Ecto neural progenitor cell (in vitro differentiated cells): ENCODE measurements around the gene SYT17.

Source experiments
- DNase-seq: peaks from one replicate; pipeline ENCODE4 v3.0.0-alpha.2; 2018; ENCODE audit warnings: low spot score

The SYT17 gene

GRCh38 chr16:19264123-19264673, 96.2 kb downstream of the SYT17 start:
- DNase-seq: no peak

GRCh38 chr16:19265380-19265930, 97.4 kb downstream of the SYT17 start:
- DNase-seq: no peak

DNA sequence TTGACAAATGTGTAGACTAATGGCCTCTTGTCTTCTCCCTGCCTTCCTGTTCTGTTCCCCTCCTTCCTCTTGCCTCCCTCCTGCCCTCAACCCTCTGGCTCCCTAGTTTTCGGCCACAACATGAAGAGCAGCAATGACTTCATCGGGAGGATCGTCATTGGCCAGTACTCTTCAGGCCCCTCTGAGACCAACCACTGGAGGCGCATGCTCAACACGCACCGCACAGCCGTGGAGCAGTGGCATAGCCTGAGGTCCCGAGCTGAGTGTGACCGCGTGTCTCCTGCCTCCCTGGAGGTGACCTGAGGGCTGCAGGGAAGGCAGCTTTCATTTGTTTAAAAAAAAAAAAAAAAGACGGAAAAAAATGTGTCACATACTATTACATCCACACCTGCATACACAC, 98.7 kb downstream of the SYT17 start:
- no peak for DNase-seq

DNA sequence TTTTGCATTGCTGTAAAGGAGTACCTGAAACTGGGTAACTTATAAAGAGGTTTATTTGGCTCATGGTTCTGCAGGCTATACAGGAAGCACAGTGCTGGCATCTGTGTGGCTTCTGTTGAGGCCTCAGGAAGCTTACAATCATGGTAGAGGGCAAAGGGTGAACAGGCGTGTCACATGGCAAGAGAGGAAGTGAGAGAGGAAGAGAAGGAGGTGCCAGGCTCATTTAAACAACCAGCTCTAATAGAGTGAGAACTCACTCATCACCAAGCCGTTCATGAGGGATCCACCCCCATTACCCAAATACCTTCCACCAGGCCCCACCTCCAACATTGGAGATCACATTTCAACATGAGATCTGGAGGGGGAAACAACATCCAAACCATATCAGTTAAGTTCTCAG, 101.1 kb downstream of the SYT17 start:
- no peak for DNase-seq

GRCh38 chr16:19274165-19274797, 106.2 kb downstream of the SYT17 start:
- DNase-seq: no peak

- no peak for DNase-seq
These were observed 110.4 kb downstream of the SYT17 start for GRCh38 chr16:19278403-19278802.

DNA sequence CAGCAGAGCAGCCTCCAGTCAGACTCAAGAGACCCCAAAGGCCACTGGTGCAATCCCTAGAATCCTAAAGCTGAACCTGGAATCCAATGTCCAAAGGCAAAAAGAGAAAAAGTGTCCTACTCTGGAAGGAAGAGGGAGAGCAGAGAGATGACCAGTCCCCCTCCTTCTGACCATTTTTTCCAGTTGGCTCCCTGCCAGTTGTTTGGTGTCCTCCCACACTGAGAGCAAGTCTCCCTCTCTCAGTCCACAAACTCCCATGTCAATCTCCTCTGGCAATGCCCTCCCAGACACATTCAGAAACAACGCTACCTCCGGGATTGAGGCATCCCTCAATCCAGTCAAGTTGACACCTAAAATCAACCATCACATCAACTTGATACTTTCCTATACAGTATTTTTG, 113.2 kb downstream of the SYT17 start:
- DNase-seq: no peak

DNA sequence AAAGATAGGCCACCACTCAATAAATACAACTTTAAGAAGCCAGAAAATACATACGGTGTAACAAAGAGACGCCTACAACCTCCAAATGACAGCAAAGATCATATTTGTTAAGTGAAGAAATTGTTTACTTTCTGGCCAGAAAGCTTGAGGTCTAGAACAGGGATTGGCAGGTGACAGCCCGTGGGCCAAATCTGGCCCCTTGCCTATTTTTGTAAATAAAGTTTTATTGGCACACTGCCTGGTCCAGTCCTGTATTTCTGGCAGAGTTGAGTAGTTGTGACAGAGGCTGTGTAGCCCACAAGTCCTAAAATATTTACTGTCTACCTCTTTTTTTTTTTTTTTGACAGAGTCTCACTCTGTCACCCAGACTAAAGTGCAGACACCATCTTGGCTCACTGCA, 114.1 kb downstream of the SYT17 start:
- no peak for DNase-seq

DNA sequence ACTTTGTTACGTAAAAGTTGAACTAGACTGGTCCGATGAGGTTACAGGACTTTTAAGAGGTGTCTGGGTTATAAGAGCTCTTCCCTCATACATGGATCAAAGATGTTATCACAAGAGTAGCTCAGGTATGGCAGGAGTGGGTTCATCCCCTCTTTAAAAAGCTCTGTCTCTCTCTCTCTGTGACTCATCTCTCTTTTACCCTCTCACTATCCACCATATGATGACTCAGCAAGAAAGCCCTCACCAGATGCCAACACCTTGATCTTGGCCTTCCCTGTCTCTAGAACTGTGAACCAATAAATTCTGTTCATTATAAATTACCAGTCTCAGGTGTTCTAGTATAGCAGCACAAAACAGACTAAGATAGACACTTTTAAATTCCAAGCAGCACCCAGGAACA, 115.6 kb downstream of the SYT17 start:
- no peak for DNase-seq

- DNase-seq: no peak
These were observed 116.2 kb downstream of the SYT17 start for GRCh38 chr16:19284207-19284606.

DNA sequence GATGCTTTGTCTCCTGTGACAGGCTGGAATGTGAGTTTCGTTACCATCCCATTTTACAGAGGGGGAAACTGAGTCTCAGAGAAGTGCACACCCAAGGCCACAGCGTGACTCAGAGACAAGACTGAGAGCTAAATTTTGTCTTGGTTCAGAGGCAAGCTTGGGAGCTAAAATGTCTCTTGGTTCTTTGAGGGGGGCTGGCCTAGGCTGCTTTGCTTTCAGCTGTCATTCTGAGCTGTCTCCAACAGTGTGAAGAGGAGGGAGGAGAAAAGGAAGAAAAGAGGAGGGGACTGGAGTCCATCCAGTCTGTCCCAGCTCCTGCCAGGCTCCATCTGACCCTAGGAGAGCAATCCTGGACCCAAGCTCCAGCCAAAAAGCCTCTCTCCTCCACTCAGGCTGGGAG, 117.4 kb downstream of the SYT17 start, which contains the start of gene CLEC19A:
CLEC19A (plus strand) TSS at position 301 of the 400 bp plus-strand sequence. CDS start 121 bp downstream, outside the sequence.
- no peak for DNase-seq

GRCh38 chr16:19286827-19287226, 118.8 kb downstream of the SYT17 start:
- DNase-seq: no peak

DNA sequence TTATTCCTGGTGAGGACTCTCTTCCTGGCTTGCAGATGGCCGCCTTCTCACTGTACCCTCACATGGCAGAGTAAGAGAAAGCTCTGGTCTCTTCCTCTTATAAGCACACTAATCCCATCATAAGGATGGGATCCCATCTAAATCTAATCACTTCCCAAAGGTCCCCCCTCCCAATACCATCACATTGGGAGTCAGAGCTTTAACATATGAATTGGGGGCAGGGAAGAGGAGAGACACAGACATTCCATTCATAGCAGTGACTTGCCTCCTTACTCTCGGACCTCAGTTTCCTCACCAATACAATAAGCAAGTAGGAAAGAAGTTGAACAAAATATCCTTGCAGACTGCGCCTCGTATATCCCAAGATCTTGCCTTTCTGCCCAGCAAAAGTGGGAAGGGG, 119.2 kb downstream of the SYT17 start:
- DNase-seq: no peak

DNA sequence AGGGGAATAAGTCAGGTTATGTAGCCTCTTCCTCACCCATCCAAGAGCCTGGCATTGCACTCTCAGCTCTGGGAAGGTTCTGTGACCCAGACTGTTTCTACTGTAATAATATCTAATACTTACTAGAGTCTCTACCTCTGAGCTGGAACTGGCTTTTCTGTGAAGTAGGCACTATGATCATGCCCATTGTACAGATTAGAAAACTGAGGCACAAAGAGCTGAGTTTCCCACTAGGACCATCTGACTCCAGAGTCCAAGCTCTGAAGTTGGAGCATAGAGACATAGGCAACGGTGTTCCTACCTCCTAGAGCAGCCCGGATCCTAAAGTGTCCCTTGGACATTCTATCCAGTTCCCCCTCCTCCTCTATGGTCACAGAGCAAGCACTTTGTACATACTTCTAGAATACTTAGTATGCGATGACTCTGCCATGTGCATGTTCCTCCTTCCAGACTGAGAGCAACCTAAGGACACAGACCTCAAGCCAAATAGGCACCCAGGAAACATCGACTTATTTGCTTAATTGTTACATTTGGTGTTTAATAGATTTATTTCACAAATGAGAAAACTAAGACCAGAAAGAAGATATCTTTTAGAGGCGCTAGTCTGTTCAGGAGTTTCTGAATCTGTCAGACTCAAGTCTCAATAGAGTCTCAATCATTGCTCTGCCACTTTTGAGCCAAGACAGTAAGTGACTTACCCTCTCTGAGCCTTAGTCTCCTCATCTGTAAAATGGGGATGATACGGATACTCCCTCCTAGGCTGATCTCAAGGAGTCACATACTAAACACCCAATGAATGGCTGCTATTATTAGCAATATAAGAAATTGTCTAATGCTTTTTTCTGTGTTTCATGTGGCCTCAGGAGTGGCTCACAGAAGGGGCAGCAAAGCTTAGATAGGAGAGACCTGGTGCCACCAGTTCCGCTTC, 121.1 kb downstream of the SYT17 start:
- DNase-seq: no peak

DNA sequence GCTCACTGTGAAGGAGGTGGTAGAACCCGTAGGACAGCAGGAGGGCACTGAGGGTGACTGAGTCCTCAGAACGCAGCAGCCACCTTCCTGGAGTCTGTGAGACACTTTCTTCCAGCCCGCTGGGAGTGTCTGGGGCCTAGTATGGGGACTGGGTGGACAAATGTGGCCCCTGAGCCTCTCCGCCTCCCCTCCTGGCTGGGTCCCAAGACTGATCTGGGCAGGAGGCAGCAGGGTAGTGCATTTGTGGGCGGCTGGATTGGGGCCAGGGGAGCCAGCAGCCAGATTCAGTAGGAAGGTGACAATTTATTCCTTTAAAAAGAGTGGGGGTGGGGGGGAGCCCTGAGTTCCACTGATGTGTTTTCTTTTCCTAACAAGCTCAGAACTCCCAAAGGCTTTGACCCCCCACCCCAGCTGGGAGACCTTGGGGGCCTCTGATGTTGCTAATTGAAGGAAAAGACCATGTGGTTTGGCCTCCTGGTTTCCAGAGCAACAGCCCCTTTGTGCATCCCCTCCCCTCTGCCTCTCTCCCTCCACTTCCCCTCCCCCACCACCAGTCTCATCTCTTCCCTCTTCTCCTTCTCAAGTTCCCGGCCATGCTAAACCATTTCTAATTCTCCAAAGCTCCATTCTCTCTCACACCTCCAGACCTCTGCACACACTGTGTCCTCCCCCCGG, 121.9 kb downstream of the SYT17 start:
- peak; percentile 72 for DNase-seq

- DNase-seq: no peak
These were observed 122.8 kb downstream of the SYT17 start for GRCh38 chr16:19290860-19291259.

DNA sequence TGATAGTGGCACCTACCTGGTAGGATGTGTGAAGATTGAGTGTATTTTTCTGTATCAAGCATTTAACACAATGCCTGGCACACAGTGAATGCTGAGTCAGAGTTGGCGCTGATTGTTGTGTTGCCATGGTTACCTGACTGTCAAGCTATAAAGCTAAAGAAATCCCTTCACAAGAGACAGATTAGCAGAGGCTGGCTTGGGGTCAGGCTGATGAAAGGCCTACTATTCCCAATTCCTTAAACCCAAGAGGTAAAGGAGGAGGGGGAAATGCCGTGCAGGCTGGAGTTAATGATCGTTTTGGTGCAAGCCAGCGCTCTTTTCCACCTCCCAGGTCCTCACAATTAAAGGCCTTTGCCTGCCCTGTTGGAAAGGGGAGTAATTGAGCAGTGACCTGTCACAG, 123.4 kb downstream of the SYT17 start:
- DNase-seq: peak; percentile 87

DNA sequence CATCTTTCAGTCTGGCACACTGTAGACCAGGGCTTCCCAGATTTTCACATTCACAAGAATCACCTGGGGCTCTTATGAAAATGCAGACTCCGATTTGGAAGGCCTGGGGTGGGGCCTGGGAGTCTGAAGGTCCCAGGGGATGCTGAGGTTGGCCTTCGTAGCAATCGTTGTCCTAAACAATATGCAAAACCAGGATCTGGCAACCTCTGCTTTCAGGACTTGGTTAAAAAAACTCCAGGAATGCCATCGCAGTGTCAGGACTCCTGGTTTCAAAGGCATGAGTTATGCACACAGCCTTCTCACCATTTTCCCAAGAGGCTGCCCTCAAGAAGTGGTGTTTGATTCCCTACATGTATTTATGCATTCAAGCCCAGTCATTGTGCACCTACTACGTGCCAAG, 124.1 kb downstream of the SYT17 start:
- no peak for DNase-seq

GRCh38 chr16:19294156-19294649, 126.2 kb downstream of the SYT17 start:
- no peak for DNase-seq

DNA sequence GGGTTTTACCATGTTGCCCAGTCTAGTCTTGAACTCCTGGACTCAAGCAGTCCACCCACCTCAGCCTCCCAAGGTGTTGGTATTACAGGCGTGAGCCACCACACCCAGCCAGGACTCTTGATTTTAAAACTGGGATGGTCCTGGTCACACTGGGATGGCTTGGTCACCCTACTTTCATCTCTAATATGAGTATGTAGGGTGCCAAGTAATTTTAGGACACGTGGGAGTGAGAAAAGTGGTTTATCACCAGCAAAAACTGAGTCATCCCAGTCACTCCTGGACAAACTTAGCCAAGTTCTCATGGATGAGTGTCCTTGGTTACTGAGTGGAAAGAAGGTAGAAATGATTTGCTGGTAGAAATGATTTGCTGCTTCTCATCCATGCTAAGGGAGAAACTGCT, 127.4 kb downstream of the SYT17 start:
- no peak for DNase-seq

- no peak for DNase-seq
These were observed 129.4 kb downstream of the SYT17 start for GRCh38 chr16:19297454-19297853.

DNA sequence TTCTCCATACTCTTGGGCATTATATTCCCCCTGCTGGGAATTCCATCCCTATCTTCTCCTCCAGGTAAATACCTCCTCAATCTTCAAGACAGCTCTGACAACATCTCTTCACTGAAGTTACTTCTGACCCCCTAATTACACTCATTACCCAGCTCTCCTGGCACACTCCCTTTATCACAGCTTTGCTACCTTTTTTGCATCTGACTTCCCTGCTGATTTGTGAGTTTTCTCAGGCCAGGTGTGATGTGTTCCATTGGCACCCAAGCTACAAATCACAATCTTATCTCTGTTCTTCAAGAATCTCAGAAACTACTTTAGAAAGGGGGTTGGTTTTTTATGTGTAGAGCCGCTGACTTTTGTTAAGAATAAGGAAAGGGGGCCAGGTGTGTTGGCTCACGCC, 131.5 kb downstream of the SYT17 start:
- no peak for DNase-seq
